Measurements from ENCODE around the gene DEPDC1B. TPM values are rescaled to one million over a fixed set of nuclear protein-coding genes. Genes with fewer than 3 reads are reported as not detected.

DEPDC1B gene
- total and polyA plus RNA-seq, 3 donors from 2014 or later: 14.5 to 23.6 (median 15.0) TPM

DNA sequence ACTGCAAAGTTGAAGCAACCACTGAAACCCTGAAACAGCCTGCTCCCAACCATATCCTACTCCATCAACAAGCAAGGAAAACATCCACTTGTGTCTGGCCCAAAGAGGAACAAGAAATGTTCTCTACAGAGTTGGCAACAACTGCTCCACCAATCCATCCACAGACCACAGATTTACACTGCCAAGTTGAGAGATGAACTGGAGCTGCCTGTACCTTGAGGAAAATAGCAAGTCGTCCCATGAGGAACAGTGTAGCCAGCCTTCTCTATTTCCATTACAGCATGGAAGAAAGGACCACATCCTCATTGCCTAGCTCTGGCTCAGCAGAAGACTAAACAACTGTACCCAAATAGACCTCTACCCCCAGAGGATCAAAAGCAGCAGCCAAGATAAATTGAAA, 60.4 kb downstream of the DEPDC1B start:
- Histone ChIP-seq H3K9me3 (no peaks in the 10 kb centered on the region), H3K4me1 (no peaks in the 10 kb centered on the region), H3K27ac (no peak overlapping the region), H3K27me3 (no peaks in the 10 kb centered on the region), H3K36me3 (ENCODE audit: low read depth, missing control alignments) (no peaks in the 10 kb centered on the region), H3K4me3 (no peak overlapping the region)
- 48 to 73% methylated on average over 1 of the region's 1 CpG for WGBS, 2 donors
- no peak for DNase-seq
- intact Hi-C loops (cut with DNase I; ENCODE audit: low total_unique reads): no loop called here
- TF ChIP-seq, protein P1, sequence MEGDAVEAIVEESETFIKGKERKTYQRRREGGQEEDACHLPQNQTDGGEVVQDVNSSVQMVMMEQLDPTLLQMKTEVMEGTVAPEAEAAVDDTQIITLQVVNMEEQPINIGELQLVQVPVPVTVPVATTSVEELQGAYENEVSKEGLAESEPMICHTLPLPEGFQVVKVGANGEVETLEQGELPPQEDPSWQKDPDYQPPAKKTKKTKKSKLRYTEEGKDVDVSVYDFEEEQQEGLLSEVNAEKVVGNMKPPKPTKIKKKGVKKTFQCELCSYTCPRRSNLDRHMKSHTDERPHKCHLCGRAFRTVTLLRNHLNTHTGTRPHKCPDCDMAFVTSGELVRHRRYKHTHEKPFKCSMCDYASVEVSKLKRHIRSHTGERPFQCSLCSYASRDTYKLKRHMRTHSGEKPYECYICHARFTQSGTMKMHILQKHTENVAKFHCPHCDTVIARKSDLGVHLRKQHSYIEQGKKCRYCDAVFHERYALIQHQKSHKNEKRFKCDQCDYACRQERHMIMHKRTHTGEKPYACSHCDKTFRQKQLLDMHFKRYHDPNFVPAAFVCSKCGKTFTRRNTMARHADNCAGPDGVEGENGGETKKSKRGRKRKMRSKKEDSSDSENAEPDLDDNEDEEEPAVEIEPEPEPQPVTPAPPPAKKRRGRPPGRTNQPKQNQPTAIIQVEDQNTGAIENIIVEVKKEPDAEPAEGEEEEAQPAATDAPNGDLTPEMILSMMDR (IDR thresholded peaks at IDR 0.05): no peak
- no peak for TF ChIP-seq POLR2A (IDR thresholded peaks at IDR 0.05)

DNA sequence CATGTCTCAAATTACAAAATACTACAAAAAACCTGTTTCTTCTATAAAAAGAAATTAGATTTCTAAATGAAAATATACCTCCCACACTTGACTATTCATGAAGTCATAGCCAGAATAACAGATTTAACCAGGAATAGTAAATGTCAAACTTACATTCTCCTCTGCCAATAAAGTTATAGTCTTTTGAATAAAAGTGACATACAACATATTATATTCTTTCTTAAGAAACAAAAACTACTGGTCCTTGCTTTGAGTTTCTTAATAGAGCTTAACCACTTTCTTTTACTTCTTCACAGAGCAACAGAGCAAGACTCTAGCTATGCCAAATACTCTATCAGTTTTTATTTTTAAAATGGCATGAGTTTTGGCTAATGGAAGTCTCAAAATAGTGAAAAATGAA, 61.7 kb downstream of the DEPDC1B start:
- intact Hi-C loops (cut with DNase I; ENCODE audit: low total_unique reads): no loop called here
- DNase-seq: no peak
- no peaks in the 10 kb centered on the region for H3K4me1 ChIP-seq
- no peaks in the 10 kb centered on the region for H3K27me3 ChIP-seq
- no peak overlapping the region for H3K27ac ChIP-seq
- H3K4me3 ChIP-seq: no peak overlapping the region
- no peaks in the 10 kb centered on the region for H3K36me3 ChIP-seq (ENCODE audit: low read depth, missing control alignments)
- H3K9me3 ChIP-seq: no peaks in the 10 kb centered on the region
- no peak for TF ChIP-seq POLR2A (IDR thresholded peaks at IDR 0.05)
- TF ChIP-seq, protein P1 (IDR thresholded peaks at IDR 0.05): no peak

DNA sequence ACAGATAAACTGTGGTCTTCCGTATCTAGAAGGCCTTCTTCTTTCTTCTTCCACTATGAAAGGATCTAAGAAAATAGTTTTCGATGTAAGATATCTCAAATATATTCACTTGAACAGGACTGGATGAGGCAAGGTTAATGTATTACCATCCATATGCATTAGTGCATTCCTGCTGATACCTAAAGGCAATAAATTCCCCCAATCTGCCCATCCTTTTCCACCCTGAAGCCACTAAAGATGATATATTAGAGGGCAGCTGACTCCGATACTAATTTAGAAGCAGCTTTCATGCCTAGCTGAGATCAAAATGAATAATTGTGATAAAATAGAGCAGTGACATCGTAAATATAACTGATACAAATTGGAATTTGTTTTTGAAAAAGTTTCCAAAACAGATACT, 63.3 kb downstream of the DEPDC1B start:
- H3K4me1 ChIP-seq: no peaks in the 10 kb centered on the region
- H3K27ac ChIP-seq: no peak overlapping the region
- no peak for TF ChIP-seq POLR2A (IDR thresholded peaks at IDR 0.05)
- TF ChIP-seq, protein P1 (IDR thresholded peaks at IDR 0.05): no peak
- H3K36me3 ChIP-seq (ENCODE audit: low read depth, missing control alignments): no peaks in the 10 kb centered on the region
- H3K9me3 ChIP-seq: no peaks in the 10 kb centered on the region
- DNase-seq: no peak
- no peaks in the 10 kb centered on the region for H3K27me3 ChIP-seq
- intact Hi-C loops (cut with DNase I; ENCODE audit: low total_unique reads): no loop called here
- H3K4me3 ChIP-seq: no peak overlapping the region
- 81% methylated on average over 4 of the region's 4 CpGs for WGBS, 2 donors

DNA sequence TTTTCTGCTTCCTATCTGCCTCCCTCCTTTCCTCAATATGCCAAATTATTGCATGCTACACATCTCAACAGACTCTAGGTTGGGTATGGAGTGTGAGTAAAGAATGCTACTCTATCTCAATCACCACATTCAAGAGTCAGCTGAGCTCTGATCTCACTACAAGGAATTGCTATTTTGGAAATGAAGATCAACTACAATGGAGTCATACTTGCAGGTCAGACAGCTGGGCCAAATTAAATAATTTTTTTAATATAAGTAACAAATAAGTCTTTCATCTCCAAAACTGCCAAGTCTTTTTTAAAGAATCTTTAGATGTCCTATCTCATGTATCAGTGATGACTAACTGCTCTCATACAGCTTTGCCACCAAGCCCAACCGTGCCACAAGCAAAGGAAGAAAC, 64.0 kb downstream of the DEPDC1B start:
- no peaks in the 10 kb centered on the region for H3K4me1 ChIP-seq
- intact Hi-C loops (cut with DNase I; ENCODE audit: low total_unique reads): no loop called here
- no peak overlapping the region for H3K4me3 ChIP-seq
- WGBS, 2 donors: 88 to 98% methylated on average over 1 of the region's 1 CpG
- DNase-seq: no peak
- H3K36me3 ChIP-seq (ENCODE audit: low read depth, missing control alignments): no peaks in the 10 kb centered on the region
- H3K27ac ChIP-seq: no peak overlapping the region
- TF ChIP-seq, protein P1 (IDR thresholded peaks at IDR 0.05): no peak
- TF ChIP-seq POLR2A (IDR thresholded peaks at IDR 0.05): no peak
- no peaks in the 10 kb centered on the region for H3K9me3 ChIP-seq
- no peaks in the 10 kb centered on the region for H3K27me3 ChIP-seq

DNA sequence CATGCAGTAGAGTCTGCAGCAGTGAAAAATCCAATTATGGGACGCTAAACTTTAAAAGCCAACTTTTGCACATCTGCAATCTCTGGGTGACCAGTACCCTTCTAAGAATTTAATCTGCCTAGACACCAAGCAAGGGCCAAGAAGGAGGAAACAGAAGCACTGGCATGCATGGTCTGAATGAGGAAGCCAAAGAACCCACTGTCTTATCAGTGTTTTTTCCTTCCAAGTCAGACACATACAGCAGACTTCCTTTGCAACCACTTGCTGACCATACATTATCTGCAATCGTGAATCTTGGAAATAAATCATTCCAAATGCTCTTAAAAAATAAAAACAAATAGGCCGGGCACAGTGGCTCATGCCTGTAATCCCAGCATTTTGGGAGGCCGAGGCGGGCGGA, 65.9 kb downstream of the DEPDC1B start:
- Histone ChIP-seq H3K27ac (no peak overlapping the region), H3K4me3 (no peak overlapping the region), H3K9me3 (no peaks in the 10 kb centered on the region), H3K4me1 (no peaks in the 10 kb centered on the region), H3K27me3 (no peaks in the 10 kb centered on the region), H3K36me3 (ENCODE audit: low read depth, missing control alignments) (no peaks in the 10 kb centered on the region)
- intact Hi-C loops (cut with DNase I; ENCODE audit: low total_unique reads): no loop called here
- 76 to 86% methylated on average over 6 of the region's 6 CpGs for WGBS, 2 donors
- no peak for DNase-seq
- TF ChIP-seq, protein P1 (IDR thresholded peaks at IDR 0.05): no peak
- TF ChIP-seq POLR2A (IDR thresholded peaks at IDR 0.05): no peak

Data from testis (tissue), 3 donors.